GM12878 (cell line): ENCODE results near the gene SMPD1. TPM values are rescaled to one million over a fixed set of nuclear protein-coding genes. Genes with fewer than 3 reads are reported as not detected.

Source experiments
- ATAC-seq: fragments of 200-7000 bp; cut with Tn5 transposase; 3 replicates; pipeline ENCODE4 v1.9.1; 2020; ENCODE audit warnings: mild to moderate bottlenecking, moderate library complexity
- BruUV-seq: library from RNA; stranded (reverse); fragments of 400-500 nt; replicated peaks from 2 replicates; lab custom pipeline; 2021; lab: Mats Ljungman, UMichigan
- CTCF ChIA-PET: fragments of 300-600 bp; sonication (Branson Sonifier 250); formaldehyde crosslinking; extraction: SDS; loops from one replicate; lab custom pipeline; 2021; ENCODE audit warnings: inconsistent platforms; lab: Yijun Ruan, JAX
- POLR2A ChIA-PET: fragments of 350-600 bp; formaldehyde crosslinking; extraction: SDS; loops from one replicate; lab custom pipeline; 2021; ENCODE audit warnings: inconsistent platforms; lab: Charles Lee
- RAD21 ChIA-PET: fragments of 300-600 bp; sonication (Branson Sonifier 250); formaldehyde crosslinking; loops from one replicate; lab custom pipeline; 2023; ENCODE audit warnings: antibody characterized with exemption; ENCODE audit not compliant: unreplicated experiment; lab: Charles Lee
- SMC1A ChIA-PET: fragments of 300-600 bp; sonication (Branson Sonifier 250); formaldehyde crosslinking; loops from one replicate; lab custom pipeline; 2023; ENCODE audit not compliant: unreplicated experiment, uncharacterized antibody; lab: Charles Lee
- DNase-seq: peaks from one replicate; pipeline ENCODE4 v3.0.0-alpha.2; 2011; ENCODE audit warnings: low read depth, low spot score
- FAIRE-seq: peaks from 3 replicates; lab custom pipeline; 2011; peaks lifted over from hg19 to GRCh38; lab: Jason Lieb, UNC
- H2AFZ ChIP-seq: 2 replicates; pipeline ENCODE4 v1.6.0; 2011; ENCODE audit warnings: low read depth, low read length, control low read depth; ENCODE audit not compliant: control insufficient read depth
- H3K27ac ChIP-seq: 2 replicates; pipeline ENCODE4 v1.5.1; 2011; ENCODE audit warnings: control low read depth; ENCODE audit not compliant: control insufficient read depth, insufficient read depth
- H3K27me3 ChIP-seq, 2 experiments: replicated peaks in 1 of 2; 2 replicates each; pipeline versions ENCODE4 v1.6.0 to v1.6.1; 2011; ENCODE audit warnings: low read length in 1 of 2; ENCODE audit not compliant: control insufficient read depth in 2 of 2, insufficient read depth in 2 of 2
- H3K36me3 ChIP-seq, 2 experiments: 2 replicates each; pipeline ENCODE4 v1.5.1; 2011; ENCODE audit warnings: low read length in 1 of 2; ENCODE audit not compliant: control insufficient read depth in 2 of 2, insufficient read depth in 2 of 2
- H3K4me1 ChIP-seq: 2 replicates; pipeline ENCODE4 v1.6.1; 2011; ENCODE audit warnings: mild to moderate bottlenecking, low read length, moderate library complexity, mixed read lengths; ENCODE audit not compliant: control insufficient read depth, insufficient read depth
- H3K4me2 ChIP-seq: 2 replicates; pipeline ENCODE4 v1.6.0; 2011; ENCODE audit warnings: control low read depth; ENCODE audit not compliant: control insufficient read depth, insufficient read depth
- H3K4me3 ChIP-seq: fragments of 200-600 bp; sonication (generic); 2 replicates; pipeline ENCODE4 v1.5.1; 2016
- H3K79me2 ChIP-seq: 2 replicates; pipeline ENCODE4 v1.6.0; 2011; ENCODE audit warnings: low read length; ENCODE audit not compliant: control insufficient read depth, insufficient read depth
- H3K9ac ChIP-seq: 2 replicates; pipeline ENCODE4 v1.8.0; 2011; ENCODE audit warnings: low read length, control low read depth, mixed read lengths; ENCODE audit not compliant: control insufficient read depth, insufficient read depth
- H3K9me3 ChIP-seq: replicated peaks from 3 replicates; pipeline ENCODE4 v1.5.1; 2011; ENCODE audit warnings: mild to moderate bottlenecking, low read length; ENCODE audit not compliant: control insufficient read depth, insufficient read depth
- H4K20me1 ChIP-seq: 2 replicates; pipeline ENCODE4 v1.6.0; 2011; ENCODE audit not compliant: control insufficient read depth, insufficient read depth
- BHLHE40 ChIP-seq, 2 experiments: fragments of 450-650 bp in 1 of 2; IDR thresholded peaks; 2 replicates each; pipeline ENCODE4 v1.6.1; 2011 to 2017; ENCODE audit warnings: low read depth in 2 of 2, borderline replicate concordance in 1 of 2, improper control_type of control experiment in 1 of 2, low read length in 1 of 2, mild to moderate bottlenecking in 1 of 2
- CBX5 ChIP-seq: sonication (generic); IDR thresholded peaks from 2 replicates; pipeline ENCODE4 v1.6.1; 2016; ENCODE audit warnings: low read depth, moderate library complexity, mild to moderate bottlenecking, inconsistent platforms
- FOXM1 ChIP-seq: IDR thresholded peaks from 2 replicates; pipeline ENCODE4 v1.6.1; 2012; ENCODE audit warnings: low read depth, mild to moderate bottlenecking, inconsistent platforms, low read length, moderate library complexity
- MEF2A ChIP-seq: IDR thresholded peaks from 2 replicates; pipeline ENCODE4 v1.6.1; 2011; ENCODE audit warnings: low read depth, mild to moderate bottlenecking, low read length, moderate library complexity; ENCODE audit not compliant: insufficient read depth
- NFXL1 ChIP-seq: fragments of 450-650 bp; IDR thresholded peaks from 2 replicates; pipeline ENCODE4 v1.6.1; 2017; ENCODE audit warnings: antibody characterized with exemption, mild to moderate bottlenecking, borderline replicate concordance
- NR2F1 ChIP-seq: fragments of 450-650 bp; conservative IDR thresholded peaks from 2 replicates; pipeline ENCODE4 v1.6.1; 2017; ENCODE audit warnings: mild to moderate bottlenecking
- PKNOX1 ChIP-seq: fragments of 450-650 bp; IDR thresholded peaks from 2 replicates; pipeline ENCODE4 v1.6.1; 2016; ENCODE audit warnings: mild to moderate bottlenecking
- POLR2AphosphoS5 ChIP-seq: IDR thresholded peaks from 2 replicates; pipeline ENCODE4 v1.6.1; 2011; ENCODE audit warnings: mild to moderate bottlenecking, low read length, inconsistent platforms
- RAD51 ChIP-seq: fragments of 450-650 bp; IDR thresholded peaks from 2 replicates; pipeline ENCODE4 v1.6.1; 2016; ENCODE audit warnings: moderate library complexity, mild to moderate bottlenecking, inconsistent platforms
- RBBP5 ChIP-seq: fragments of 200-600 bp; sonication (generic); conservative IDR thresholded peaks from 2 replicates; pipeline ENCODE4 v1.6.1; 2016
- RELA ChIP-seq: fragments of 450-650 bp; IDR thresholded peaks from 2 replicates; pipeline ENCODE4 v1.8.0; 2014; ENCODE audit warnings: borderline replicate concordance; ENCODE audit not compliant: partially characterized antibody
- SMC3 ChIP-seq: IDR thresholded peaks from 2 replicates; pipeline ENCODE4 v1.6.1; 2011; ENCODE audit warnings: low read length, improper control_type of control experiment, borderline replicate concordance
- USF1 ChIP-seq: IDR thresholded peaks from 2 replicates; pipeline ENCODE4 v1.6.1; 2011; ENCODE audit warnings: borderline replicate concordance, low read depth, mild to moderate bottlenecking, moderate library complexity, mixed read lengths, low read length; ENCODE audit not compliant: insufficient read depth; ENCODE audit errors: extremely low read length
- ZNF592 ChIP-seq: fragments of 450-650 bp; IDR thresholded peaks from 2 replicates; pipeline ENCODE4 v1.6.1; 2017; ENCODE audit warnings: mild to moderate bottlenecking, moderate library complexity
- WGBS: methylation state at CpG from one replicate; pipeline ENCODE4 v1.1.6; 2016; ENCODE audit warnings: low lambda C conversion rate; ENCODE audit not compliant: insufficient replicate concordance, insufficient coverage; ENCODE audit errors: missing lambda C conversion rate; 5-methylcytosine and 5-hydroxymethylcytosine counted together
- in situ Hi-C: fragments of 300-500 bp; cut with MboI; formaldehyde crosslinking; loops from 9 replicates; pipeline ENCODE4 v1.14.3; 2018; ENCODE audit warnings: mixed read lengths
- intact Hi-C: fragments of 100-400 bp; cut with micrococcal nuclease; formaldehyde crosslinking; loops from one replicate; pipeline ENCODE4 v1.14.2; 2022; ENCODE audit not compliant: unreplicated experiment
- polyA plus RNA-seq, 11 experiments: library from polyadenylated mRNA; depleted of rRNA in 4 of 11; unstranded in 6 of 11; stranded (reverse) in 5 of 11; fragments of >200 nt; fragmentation: Nextera tagmentation in 4 of 11; fragmentation: Illumina TruSeq in 1 of 11; extraction: Ambion mirVana in 4 of 11; extraction: Trizol in 1 of 11; gene quantifications; 1 replicate in 1 of 11; 2 replicates in 10 of 11; pipeline versions ENCODE4 v1.2.1 to v1.2.3, GENCODE V29; 2011 to 2016; ENCODE audit warnings: inconsistent platforms in 2 of 11, missing spikeins in 2 of 11, low read depth in 1 of 11
- total RNA-seq, 4 experiments: library from RNA; depleted of rRNA in 3 of 4; stranded (reverse); fragments of >200 nt in 3 of 4; fragmentation: Illumina TruSeq in 1 of 4; extraction: Trizol in 1 of 4; gene quantifications; 2 replicates each; pipeline versions ENCODE4 v1.2.1 to v1.2.3, GENCODE V29; 2013 to 2021

Gene SMPD1
- total and polyA plus RNA-seq, 10 of the 15 experiments (the other 5 are each of a cell fraction or from before 2014, with no cell fraction given) = 1.4 to 13.7 (median 6.2) TPM

GRCh38 chr11:6401464-6401863 lies 11.2 kb downstream of the SMPD1 start (continued):
- TF ChIP-seq PKNOX1 (no peak), FOXM1 (no peak), RBBP5 (no peak), CBX5 (no peak)
- TF ChIP-seq, all 136 proteins: peak for 0

GRCh38 chr11:6402061-6402470 lies 11.8 kb downstream of the SMPD1 start:
- ChIA-PET POLR2A (interaction anchor here (0.9 to 2.3 kb wide), 4 partner anchors 9 to 79 kb away, joined by 3 to 21 read pairs (median 4); partner anchors contain the start of genes ARFIP2, SMPD1 and TIMM10B), RAD21 (interaction anchor here (0.6 to 3.3 kb wide), 7 partner anchors 11 to 355 kb away, joined by 3 to 24 read pairs (median 3); partner anchors contain the start of genes ARFIP2, SMPD1 and TIMM10B), CTCF (interaction anchor here (1.4 to 4.4 kb wide), 6 partner anchors 12 to 150 kb away, joined by 3 to 42 read pairs (median 8); partner anchors contain the start of gene SMPD1), SMC1A (interaction anchor here (0.9 to 2.7 kb wide), 10 partner anchors 9 to 276 kb away, joined by 3 to 21 read pairs (median 5); partner anchors contain the start of genes APBB1 and SMPD1)
- BruUV-seq = no TSS peak
- TF ChIP-seq NR2F1 (peak; percentile 78), RAD51 (peak; percentile 88), BHLHE40 (IDR thresholded peaks at IDR 0.05; ENCODE audit: borderline replicate concordance in 1 of 2, low read depth in 2 of 2, low read length in 1 of 2) (peak in 1 of 2 experiments; percentile 62; a peak in 1 of 4 replicates), CBX5 (no peak), RELA (no peak), NFXL1 (no peak), POLR2AphosphoS5 (no peak), ZNF592 (no peak), SMC3 (no peak), USF1 (peak; percentile 80), MEF2A (no peak)
- WGBS = 49% methylated on average over 12 of the region's 12 CpGs
- no peaks in the 10 kb centered on the region for H3K79me2 ChIP-seq
- no peaks in the 10 kb centered on the region for H3K27me3 ChIP-seq
- peak overlapping the region; percentile 16 for H3K27ac ChIP-seq
- H3K9ac ChIP-seq = no peak overlapping the region; the same call in 1 of the 2 replicates
- no peak for DNase-seq
- ATAC-seq = peak; percentile 71
- peak overlapping the region; percentile 69 for H3K4me2 ChIP-seq
- peaks cover 25% of the 10 kb centered on the region for H3K4me1 ChIP-seq
- H3K4me3 ChIP-seq = peak overlapping the region; percentile 54; the same call in 1 of the 2 replicates
- H4K20me1 ChIP-seq = no peaks in the 10 kb centered on the region
- no peaks in the 10 kb centered on the region for H3K36me3 ChIP-seq
- intact Hi-C loops = loop anchor here (5.0 kb wide), 1 partner anchor 70 kb away; the partner anchor contains the start of gene TRIM3
- H2AFZ ChIP-seq = peak overlapping the region; percentile 33
- no peaks in the 10 kb centered on the region for H3K9me3 ChIP-seq
- in situ Hi-C loops = no loop called here
- no peak for FAIRE-seq
